Natural killer cell (primary cell): ENCODE measurements around the gene TPRKB. TPM values are rescaled to one million over a fixed set of nuclear protein-coding genes. Genes with fewer than 3 reads are reported as not detected.
"Not testable (repeated sequence)": the region's sequence is repeated elsewhere in the genome, so short reads cannot be mapped to it uniquely, and the experiment has no call there.

ENCODE experiments used
- ATAC-seq, 3 donors: fragments of 150-1000 bp in 2 of 3; fragments of 200-7000 bp in 1 of 3; cut with Tn5 transposase; 1 replicate in 1 of 3; 2 replicates in 2 of 3; pipeline ENCODE4 v1.10.0; 2021; ENCODE audit warnings: mild to moderate bottlenecking in 2 of 3, moderate library complexity in 2 of 3
- DNase-seq, 2 donors: peaks; one replicate each; pipeline versions ENCODE4 v3.0.0 to v3.0.0-alpha.2; 2013 to 2021; ENCODE audit warnings: mixed read lengths in 1 of 2
- H3K27ac ChIP-seq: one replicate; pipeline ENCODE4 v1.5.1; 2013; ENCODE audit warnings: mild to moderate bottlenecking, low read length
- H3K27me3 ChIP-seq: one replicate; pipeline ENCODE4 v1.6.1; 2013; ENCODE audit warnings: low read length; ENCODE audit not compliant: control insufficient read depth, insufficient read depth
- H3K36me3 ChIP-seq: one replicate; pipeline ENCODE4 v1.6.1; 2013; ENCODE audit warnings: low read length; ENCODE audit not compliant: control insufficient read depth, insufficient read depth
- H3K4me1 ChIP-seq: one replicate; pipeline ENCODE4 v1.6.1; 2013; ENCODE audit warnings: low read length; ENCODE audit not compliant: control insufficient read depth, insufficient read depth
- H3K4me3 ChIP-seq: one replicate; pipeline ENCODE4 v1.5.1; 2013; ENCODE audit warnings: low read length
- H3K9me3 ChIP-seq: one replicate; pipeline ENCODE4 v1.6.1; 2013; ENCODE audit warnings: low read length; ENCODE audit not compliant: control insufficient read depth, insufficient read depth
- H3K27ac Mint-ChIP-seq, 2 donors: one replicate each; pipeline ENCODE4 v1.8.0; 2022; ENCODE audit warnings: mild to moderate bottlenecking in 2 of 2, mixed read lengths in 2 of 2, moderate library complexity in 1 of 2
- H3K27me3 Mint-ChIP-seq, 2 donors: one replicate each; pipeline ENCODE4 v1.8.0; 2022; ENCODE audit warnings: low read depth in 2 of 2, mixed read lengths in 2 of 2
- H3K36me3 Mint-ChIP-seq: one replicate; pipeline ENCODE4 v1.8.0; 2022; ENCODE audit warnings: mixed read lengths
- H3K4me1 Mint-ChIP-seq, 2 donors: one replicate each; pipeline ENCODE4 v1.8.0; 2022; ENCODE audit warnings: mixed read lengths in 2 of 2
- H3K4me3 Mint-ChIP-seq: one replicate; pipeline ENCODE4 v1.8.0; 2022; ENCODE audit warnings: mild to moderate bottlenecking, moderate library complexity, mixed read lengths
- H3K9me3 Mint-ChIP-seq, 2 donors: one replicate each; pipeline ENCODE4 v1.8.0; 2022; ENCODE audit warnings: mixed read lengths in 2 of 2
- CTCF ChIP-seq: fragments of 200-600 bp; IDR thresholded peaks from one replicate; pipeline ENCODE4 v1.8.0; 2022; ENCODE audit warnings: antibody characterized with exemption
- WGBS: methylation state at CpG from one replicate; pipeline ENCODE4 v1.1.7; 2013; ENCODE audit warnings: missing lambda C conversion rate; ENCODE audit not compliant: insufficient coverage; 5-methylcytosine and 5-hydroxymethylcytosine counted together
- intact Hi-C: fragments of 100-400 bp; cut with micrococcal nuclease; formaldehyde crosslinking; loops from one replicate; pipeline ENCODE4 v1.14.2; 2022
- total RNA-seq, 4 donors: library from RNA; stranded (reverse); fragments of 120-200 nt in 1 of 4; gene quantifications; one replicate each; pipeline versions ENCODE4 v1.2.3 to v1.2.4, GENCODE V29; 2013 to 2022

The TPRKB gene
- total RNA-seq, 3 donors from 2014 or later (not counting 1 experiment from before 2014, with no cell fraction given) = 20.4 to 24.1 (median 22.8) TPM

GRCh38 chr2:73764945-73765344, 27.8 kb upstream of the TPRKB start:
- Histone ChIP-seq H3K4me3 (no peak overlapping the region), H3K9me3 (no peaks in the 10 kb centered on the region), H3K4me1 (no peaks in the 10 kb centered on the region), H3K27me3 (no peaks in the 10 kb centered on the region), H3K36me3 (peaks cover 76% of the 10 kb centered on the region), H3K27ac (no peak overlapping the region)
- peaks cover 9% of the 10 kb centered on the region for H3K36me3 Mint-ChIP-seq
- H3K9me3 Mint-ChIP-seq = no peaks in the 10 kb centered on the region
- H3K4me1 Mint-ChIP-seq = peaks cover 6 to 8% of the 10 kb centered on the region in 2 donors
- no peak overlapping the region for H3K4me3 Mint-ChIP-seq
- peak overlapping the region in 1 of 2 donors; percentile 31 for H3K27ac Mint-ChIP-seq
- WGBS = 100% methylated on average over 1 of the region's 1 CpG
- intact Hi-C loops = no loop called here
- DNase-seq = no peak
- H3K27me3 Mint-ChIP-seq = no peaks in the 10 kb centered on the region
- no peak for TF ChIP-seq CTCF
- ATAC-seq = no peak

- Mint-ChIP-seq H3K36me3 (peaks cover 18% of the 10 kb centered on the region), H3K4me3 (no peak overlapping the region), H3K9me3 (no peaks in the 10 kb centered on the region), H3K4me1 (peaks cover under 1 to 12% of the 10 kb centered on the region in 2 donors), H3K27ac (no peak overlapping the region), H3K27me3 (no peaks in the 10 kb centered on the region)
- no peak for DNase-seq
- no peak overlapping the region for H3K27ac ChIP-seq
- intact Hi-C loops = no loop called here
- 100% methylated on average over 1 of the region's 1 CpG for WGBS
- H3K36me3 ChIP-seq = peaks cover 62% of the 10 kb centered on the region
- no peak for TF ChIP-seq CTCF
- H3K27me3 ChIP-seq = no peaks in the 10 kb centered on the region
- H3K4me3 ChIP-seq = no peak overlapping the region
- no peak for ATAC-seq
- H3K4me1 ChIP-seq = no peaks in the 10 kb centered on the region
- H3K9me3 ChIP-seq = no peaks in the 10 kb centered on the region
Observed at GRCh38 chr2:73762571-73762970, 25.4 kb upstream of the TPRKB start.

- Histone ChIP-seq H3K27me3 (no peaks in the 10 kb centered on the region), H3K4me3 (no peak overlapping the region), H3K4me1 (no peaks in the 10 kb centered on the region), H3K9me3 (no peaks in the 10 kb centered on the region), H3K27ac (no peak overlapping the region), H3K36me3 (peaks cover 47% of the 10 kb centered on the region)
- H3K4me1 Mint-ChIP-seq = peaks cover 0 to 6% of the 10 kb centered on the region in 2 donors
- intact Hi-C loops = no loop called here
- WGBS = 100% methylated on average over 2 of the region's 2 CpGs
- DNase-seq (no peak), ATAC-seq (no peak)
- no peaks in the 10 kb centered on the region for H3K9me3 Mint-ChIP-seq
- H3K27me3 Mint-ChIP-seq = no peaks in the 10 kb centered on the region
- H3K4me3 Mint-ChIP-seq = no peak overlapping the region
- TF ChIP-seq CTCF = no peak
- H3K27ac Mint-ChIP-seq = no peak overlapping the region
- peaks cover 10% of the 10 kb centered on the region for H3K36me3 Mint-ChIP-seq
Observed at GRCh38 chr2:73759904-73760303, 22.8 kb upstream of the TPRKB start.

GRCh38 chr2:73759285-73759764, 22.2 kb upstream of the TPRKB start:
- Histone ChIP-seq H3K27ac (no peak overlapping the region), H3K4me1 (no peaks in the 10 kb centered on the region), H3K36me3 (peaks cover 43% of the 10 kb centered on the region), H3K9me3 (no peaks in the 10 kb centered on the region), H3K4me3 (no peak overlapping the region), H3K27me3 (no peaks in the 10 kb centered on the region)
- intact Hi-C loops = no loop called here
- H3K4me3 Mint-ChIP-seq = no peak overlapping the region
- H3K27ac Mint-ChIP-seq = no peak overlapping the region
- TF ChIP-seq CTCF = no peak
- H3K36me3 Mint-ChIP-seq = peaks cover 10% of the 10 kb centered on the region
- 95% methylated on average over 2 of the region's 3 CpGs for WGBS
- H3K9me3 Mint-ChIP-seq = no peaks in the 10 kb centered on the region
- ATAC-seq (no peak), DNase-seq (no peak)
- no peaks in the 10 kb centered on the region for H3K27me3 Mint-ChIP-seq
- peaks cover 0 to 6% of the 10 kb centered on the region in 2 donors for H3K4me1 Mint-ChIP-seq

- H3K36me3 ChIP-seq = peaks cover 14% of the 10 kb centered on the region
- H3K9me3 Mint-ChIP-seq, H3K27me3 Mint-ChIP-seq, DNase-seq, intact Hi-C loops, H3K4me3 Mint-ChIP-seq, H3K4me1 Mint-ChIP-seq, ATAC-seq, H3K27ac Mint-ChIP-seq, H3K9me3 ChIP-seq, H3K4me3 ChIP-seq, H3K27me3 ChIP-seq, H3K4me1 ChIP-seq, H3K27ac ChIP-seq: not testable (repeated sequence)
- 98% methylated on average over 7 of the region's 7 CpGs for WGBS
- H3K36me3 Mint-ChIP-seq = peaks cover 14% of the 10 kb centered on the region
Observed at GRCh38 chr2:73754332-73754731, 17.2 kb upstream of the TPRKB start.
